Spleen (tissue), 7 donors: ENCODE measurements around the gene PXMP4.

ENCODE experiments used
- POLR2A ChIP-seq, 3 donors: fragments of 450-650 bp; IDR thresholded peaks; one replicate each; pipeline ENCODE4 v1.5.1; 2017; ENCODE audit warnings: antibody characterized with exemption in 3 of 3, mild to moderate bottlenecking in 1 of 3
- TF ChIP-seq, protein P1 (sequence below), 11 experiments: fragments of 200-600 bp in 7 of 11; fragments of 450-650 bp in 4 of 11; sonication (generic) in 4 of 11; IDR thresholded peaks in 8 of 11; conservative IDR thresholded peaks in 3 of 11; 1 replicate in 7 of 11; 2 replicates in 4 of 11; pipeline versions ENCODE4 v1.4.0 to v1.8.0; 2016 to 2021; ENCODE audit warnings: antibody characterized with exemption in 11 of 11, inconsistent platforms in 4 of 11, mild to moderate bottlenecking in 1 of 11
- donor health status: DM: no; HTN: no; CAD: no; lungs with moderate emphysema.
- donor health status: DM: no; HTN: no; CAD: no.
- donor health status: DM: no; HTN: no; CAD: no.

DNA sequence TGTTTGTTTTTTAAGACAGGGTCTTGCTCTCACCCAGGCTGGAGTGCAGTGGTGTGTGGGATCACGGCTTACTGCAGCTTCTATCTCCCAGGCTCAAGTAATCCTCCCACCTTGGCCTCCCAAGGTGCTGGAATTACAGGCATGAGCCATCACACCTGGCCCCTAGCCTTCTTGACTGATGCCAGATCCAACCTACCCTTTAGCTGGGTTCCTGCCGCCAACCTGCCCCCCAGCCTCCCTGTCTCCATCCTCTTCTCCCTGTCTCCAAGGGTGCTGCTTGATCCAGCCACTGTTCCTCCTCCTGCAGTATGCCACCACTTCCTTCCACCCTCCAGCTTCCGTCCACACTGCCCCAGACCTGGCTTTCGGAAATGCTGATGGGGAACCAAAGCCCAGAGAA, 61.2 kb downstream of the PXMP4 start:
- no peak for TF ChIP-seq POLR2A (IDR thresholded peaks at IDR 0.05)
- TF ChIP-seq, protein P1, sequence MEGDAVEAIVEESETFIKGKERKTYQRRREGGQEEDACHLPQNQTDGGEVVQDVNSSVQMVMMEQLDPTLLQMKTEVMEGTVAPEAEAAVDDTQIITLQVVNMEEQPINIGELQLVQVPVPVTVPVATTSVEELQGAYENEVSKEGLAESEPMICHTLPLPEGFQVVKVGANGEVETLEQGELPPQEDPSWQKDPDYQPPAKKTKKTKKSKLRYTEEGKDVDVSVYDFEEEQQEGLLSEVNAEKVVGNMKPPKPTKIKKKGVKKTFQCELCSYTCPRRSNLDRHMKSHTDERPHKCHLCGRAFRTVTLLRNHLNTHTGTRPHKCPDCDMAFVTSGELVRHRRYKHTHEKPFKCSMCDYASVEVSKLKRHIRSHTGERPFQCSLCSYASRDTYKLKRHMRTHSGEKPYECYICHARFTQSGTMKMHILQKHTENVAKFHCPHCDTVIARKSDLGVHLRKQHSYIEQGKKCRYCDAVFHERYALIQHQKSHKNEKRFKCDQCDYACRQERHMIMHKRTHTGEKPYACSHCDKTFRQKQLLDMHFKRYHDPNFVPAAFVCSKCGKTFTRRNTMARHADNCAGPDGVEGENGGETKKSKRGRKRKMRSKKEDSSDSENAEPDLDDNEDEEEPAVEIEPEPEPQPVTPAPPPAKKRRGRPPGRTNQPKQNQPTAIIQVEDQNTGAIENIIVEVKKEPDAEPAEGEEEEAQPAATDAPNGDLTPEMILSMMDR (IDR thresholded peaks at IDR 0.05 in 8 of 11, conservative IDR thresholded peaks at IDR 0.05 in 3 of 11) = no peak
